Islet of Langerhans (tissue), 1 donor: Measurements from ENCODE around the gene PDXK.

Source experiments
- FAIRE-seq: peaks from one replicate; lab custom pipeline; 2011; peaks lifted over from hg19 to GRCh38; lab: Jason Lieb, UNC

The PDXK gene

GRCh38 chr21:43764576-43765495 is 45.9 kb downstream of the PDXK start:
- no peak for FAIRE-seq

DNA sequence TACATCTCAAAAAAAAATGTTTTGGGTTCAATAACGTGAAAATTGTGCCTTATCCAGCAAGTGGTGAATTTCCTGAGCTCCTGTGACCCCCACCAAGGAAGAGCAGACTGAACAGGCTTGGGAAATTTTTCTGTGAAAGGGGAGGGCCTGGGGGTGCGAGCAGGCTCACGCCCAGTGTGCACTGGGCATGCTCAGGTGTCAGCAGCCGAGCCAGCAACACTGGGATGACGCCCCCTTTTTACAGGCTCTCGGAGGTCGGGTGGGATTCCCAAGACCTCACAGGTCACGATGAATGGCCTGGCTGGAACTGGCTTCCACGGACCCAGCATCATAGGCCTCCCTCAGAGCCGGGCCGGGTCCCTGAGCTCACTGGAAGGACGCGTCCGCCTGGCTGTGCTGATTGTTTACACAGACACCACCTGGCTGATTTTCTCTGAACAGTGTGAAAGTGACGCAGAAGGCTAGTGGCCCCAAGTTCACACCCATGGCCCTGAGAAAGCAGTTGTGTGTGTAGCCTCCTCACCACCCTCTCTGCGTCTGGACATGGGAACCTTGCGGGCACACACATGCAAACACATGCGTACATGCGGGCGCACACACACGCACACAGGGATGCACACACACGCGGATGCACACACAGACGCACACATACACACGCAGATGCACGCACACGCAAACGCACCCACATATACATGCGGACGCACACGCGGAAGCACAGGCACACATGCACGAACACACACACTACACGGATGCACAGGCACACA is 48.0 kb downstream of the PDXK start:
- FAIRE-seq = no peak

DNA sequence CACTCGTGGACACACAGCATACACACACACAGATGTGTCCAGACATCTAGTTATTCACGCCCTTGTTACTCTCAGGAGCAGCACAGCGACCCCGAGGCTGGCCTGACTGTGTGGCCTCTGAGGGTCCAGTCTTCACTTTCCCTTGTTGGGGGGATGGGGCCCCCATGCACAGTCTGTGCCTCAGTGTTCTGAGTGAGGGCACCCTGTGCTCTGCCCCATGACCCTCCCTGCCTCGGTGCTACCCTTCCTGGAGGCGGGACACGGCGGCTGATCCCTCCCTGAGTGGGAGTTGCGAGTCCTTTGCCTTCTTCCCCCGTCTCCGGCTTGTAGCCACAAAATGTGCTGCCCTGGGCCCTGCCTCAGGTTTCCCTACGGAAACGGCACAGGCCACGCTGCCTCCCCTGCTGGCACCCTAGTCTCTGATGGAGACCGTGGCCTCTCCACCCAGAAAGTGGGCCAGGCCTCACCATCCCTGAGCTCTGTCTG is 48.6 kb downstream of the PDXK start:
- FAIRE-seq = no peak

- FAIRE-seq = no peak
These were observed 49.3 kb downstream of the PDXK start for GRCh38 chr21:43767984-43768867.

GRCh38 chr21:43768868-43769167 is 49.9 kb downstream of the PDXK start:
- FAIRE-seq = no peak

GRCh38 chr21:43769325-43769958 is 50.5 kb downstream of the PDXK start:
- no peak for FAIRE-seq

- FAIRE-seq = no peak
These were observed 51.2 kb downstream of the PDXK start for GRCh38 chr21:43770066-43770655.

GRCh38 chr21:43771199-43771675 is 52.3 kb downstream of the PDXK start:
- FAIRE-seq = no peak

DNA sequence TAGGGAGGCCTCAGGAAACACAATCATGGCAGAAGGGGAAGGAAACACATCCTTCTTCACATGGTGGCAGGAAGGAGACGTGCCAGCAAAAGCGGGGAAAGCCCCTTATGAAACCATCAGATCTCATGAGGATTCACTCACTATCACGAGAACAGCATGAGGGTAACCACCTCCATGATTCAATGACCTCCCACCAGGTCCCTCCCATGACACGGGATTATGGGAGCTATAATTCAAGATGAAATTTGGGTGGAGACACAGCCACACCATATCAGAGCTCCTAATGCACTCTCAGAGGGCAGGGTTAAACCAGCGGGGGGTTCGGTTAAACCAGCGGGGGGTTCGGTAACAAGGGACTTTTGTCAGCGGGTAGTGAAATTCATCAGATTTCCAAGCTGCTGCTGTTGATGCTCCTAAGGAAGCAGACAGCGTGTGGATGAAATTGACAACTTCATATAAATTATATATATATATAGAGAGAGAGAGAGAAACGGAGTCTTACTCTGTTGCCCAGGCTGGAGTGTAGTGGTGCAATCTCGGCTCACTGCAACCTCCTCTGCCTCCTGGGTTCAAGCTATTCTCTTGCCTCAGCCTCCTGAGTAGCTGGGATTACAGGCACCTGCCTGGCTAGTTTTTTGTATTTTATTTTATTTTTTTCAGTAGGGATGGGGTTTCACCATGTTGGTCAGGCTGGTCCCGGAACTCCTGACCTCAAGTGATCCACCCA is 52.9 kb downstream of the PDXK start:
- no peak for FAIRE-seq

- no peak for FAIRE-seq
These were observed 53.5 kb downstream of the PDXK start for GRCh38 chr21:43772425-43772821.

DNA sequence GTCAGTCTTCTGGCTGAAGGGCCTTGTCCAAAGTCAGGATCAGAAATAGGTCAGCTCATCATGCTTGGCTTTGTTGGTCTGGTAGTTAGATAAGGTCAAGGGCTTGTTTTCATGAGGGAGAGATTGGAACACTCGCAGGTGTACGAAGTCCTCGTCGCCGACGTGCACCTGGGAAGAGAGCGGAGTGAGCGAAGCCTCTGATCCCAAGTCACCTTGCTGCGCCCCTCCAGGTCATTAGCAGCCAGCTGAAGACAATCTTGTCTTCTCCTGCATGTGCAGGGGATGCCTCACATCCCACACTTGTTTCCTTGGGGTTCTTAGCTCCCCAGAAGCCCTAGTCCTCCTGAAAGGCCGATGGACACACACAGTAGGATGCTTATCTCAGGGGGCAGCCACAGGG is 55.2 kb downstream of the PDXK start:
- no peak for FAIRE-seq

DNA sequence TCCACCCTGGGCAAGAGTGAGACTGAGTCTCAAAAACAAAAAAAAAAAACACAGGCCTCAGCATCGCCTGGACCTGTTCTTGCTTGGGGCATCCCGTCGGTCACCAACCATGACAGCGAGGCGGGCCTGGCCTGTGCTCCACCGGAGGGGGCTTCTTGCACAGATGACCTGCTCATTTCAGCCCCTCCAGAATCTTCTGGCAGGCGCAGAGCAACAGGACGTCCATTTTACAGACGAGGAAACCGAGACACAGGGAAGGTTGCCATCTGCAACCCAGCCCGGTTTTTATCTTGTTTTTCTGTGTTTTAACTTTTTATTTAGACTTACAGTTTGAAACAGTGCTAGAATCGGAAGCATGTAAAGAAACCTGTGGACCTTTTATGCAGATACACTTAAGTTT is 56.3 kb downstream of the PDXK start:
- no peak for FAIRE-seq

- no peak for FAIRE-seq
These were observed 57.0 kb downstream of the PDXK start, which contains the start of gene CSTB for GRCh38 chr21:43775795-43776430. TSS of gene CSTB (minus strand) at chr21:43776308. CDS start at chr21:43776269, 39 bp downstream.

- no peak for FAIRE-seq
These were observed 59.0 kb downstream of the PDXK start for GRCh38 chr21:43777953-43778352.

GRCh38 chr21:43778469-43779335 is 59.8 kb downstream of the PDXK start:
- FAIRE-seq = no peak

- FAIRE-seq = no peak
These were observed 60.7 kb downstream of the PDXK start for GRCh38 chr21:43779660-43780059.

DNA sequence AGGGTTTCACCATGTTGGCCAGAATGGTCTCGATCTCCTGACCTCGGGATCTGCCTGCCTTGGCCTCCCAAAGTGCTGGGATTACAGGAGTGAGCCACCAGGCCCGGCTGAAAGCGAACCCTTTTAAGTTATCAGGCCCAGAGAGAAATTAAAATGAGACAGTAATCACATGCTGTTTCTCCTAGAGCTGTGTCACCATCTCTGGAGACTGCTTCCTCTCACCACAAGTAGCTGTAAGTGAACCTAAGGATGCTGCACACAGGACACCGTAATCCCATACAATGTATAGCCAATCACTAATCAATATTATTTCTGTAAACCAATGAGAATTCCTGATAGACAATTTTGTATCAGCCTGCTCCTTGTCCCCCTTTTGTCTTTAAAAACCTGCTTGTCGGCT is 62.9 kb downstream of the PDXK start:
- FAIRE-seq = no peak

GRCh38 chr21:43782431-43783097 is 63.6 kb downstream of the PDXK start:
- FAIRE-seq = no peak
